Activated T-cell treated with anti-CD3 and anti-CD28 coated beads, Interleukin-2, amount 50 U/mL, for 1 hour (primary cell): Measurements from ENCODE around the gene SLC6A8.

ENCODE experiments used
- DNase-seq: peaks from one replicate; pipeline ENCODE4 v3.0.0-alpha.2; 2020

SLC6A8 gene

DNA sequence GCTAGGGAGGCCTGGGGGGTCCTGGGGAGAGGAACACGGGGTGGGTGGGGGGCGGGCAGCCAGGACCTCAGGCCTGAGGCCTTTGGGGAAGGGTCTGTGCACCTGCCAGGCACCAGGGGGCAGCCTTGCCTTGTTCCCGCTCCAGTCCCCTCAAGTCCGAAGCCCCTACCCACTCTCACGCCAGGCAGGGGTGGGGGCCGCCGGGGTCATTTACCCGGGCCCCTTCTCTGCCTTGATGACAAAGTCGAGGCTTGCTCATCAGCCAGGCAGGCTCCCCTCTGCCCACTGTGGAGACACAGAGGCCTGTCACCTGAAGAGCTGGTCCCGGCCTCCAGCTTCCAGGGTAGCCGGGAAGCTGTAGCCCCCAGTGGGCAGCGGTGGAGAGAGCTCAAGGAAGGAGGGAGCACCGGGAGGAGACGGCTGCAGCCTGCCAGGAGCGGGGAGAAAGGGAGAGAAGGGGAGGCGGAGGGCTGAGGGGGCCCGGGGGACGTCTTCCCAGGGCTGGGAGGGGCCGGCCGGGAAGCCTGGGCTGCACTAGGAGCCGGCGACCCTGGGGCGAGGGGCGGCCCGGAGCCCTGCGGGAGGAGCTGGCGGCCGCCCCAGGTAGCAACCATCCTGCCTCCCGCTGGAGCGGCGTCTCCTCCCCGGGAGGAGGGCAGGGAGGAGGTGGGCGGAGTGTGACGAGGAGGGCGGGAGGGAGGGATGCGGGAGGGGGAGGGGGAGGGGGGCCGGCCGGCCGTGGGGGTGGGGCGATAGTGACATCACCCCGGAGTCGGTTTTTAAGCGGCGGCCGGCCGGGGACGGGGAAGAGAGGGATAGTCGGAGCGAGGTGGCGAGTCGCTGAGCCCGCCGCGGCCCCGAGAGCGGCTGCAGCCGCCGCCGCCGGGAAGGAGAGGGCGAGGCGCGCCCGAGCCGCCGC is at the start of gene SLC6A8:
TSS of gene SLC6A8 (plus strand) at position 806 of the 919 bp plus-strand sequence. CDS start 649 bp downstream, outside the sequence.
- peak; percentile 52 for DNase-seq

DNA sequence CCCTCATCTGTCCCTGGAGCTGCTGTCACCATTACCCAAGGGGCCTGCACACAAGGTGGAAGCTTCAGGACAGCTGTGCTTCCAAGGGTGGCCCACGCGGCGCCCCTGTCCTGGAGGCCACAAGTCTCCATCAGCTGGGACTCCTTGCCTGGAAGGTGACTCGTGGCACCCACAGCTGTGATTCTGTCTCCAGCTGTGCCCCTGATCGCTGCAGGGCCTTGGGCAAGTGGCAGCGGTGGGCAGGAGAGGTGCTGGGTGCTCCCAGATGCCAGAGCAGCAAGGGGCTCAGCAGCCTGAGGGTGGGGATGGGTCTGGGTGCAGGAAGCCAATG is 49.7 kb upstream of the SLC6A8 start:
- DNase-seq, result no peak

DNA sequence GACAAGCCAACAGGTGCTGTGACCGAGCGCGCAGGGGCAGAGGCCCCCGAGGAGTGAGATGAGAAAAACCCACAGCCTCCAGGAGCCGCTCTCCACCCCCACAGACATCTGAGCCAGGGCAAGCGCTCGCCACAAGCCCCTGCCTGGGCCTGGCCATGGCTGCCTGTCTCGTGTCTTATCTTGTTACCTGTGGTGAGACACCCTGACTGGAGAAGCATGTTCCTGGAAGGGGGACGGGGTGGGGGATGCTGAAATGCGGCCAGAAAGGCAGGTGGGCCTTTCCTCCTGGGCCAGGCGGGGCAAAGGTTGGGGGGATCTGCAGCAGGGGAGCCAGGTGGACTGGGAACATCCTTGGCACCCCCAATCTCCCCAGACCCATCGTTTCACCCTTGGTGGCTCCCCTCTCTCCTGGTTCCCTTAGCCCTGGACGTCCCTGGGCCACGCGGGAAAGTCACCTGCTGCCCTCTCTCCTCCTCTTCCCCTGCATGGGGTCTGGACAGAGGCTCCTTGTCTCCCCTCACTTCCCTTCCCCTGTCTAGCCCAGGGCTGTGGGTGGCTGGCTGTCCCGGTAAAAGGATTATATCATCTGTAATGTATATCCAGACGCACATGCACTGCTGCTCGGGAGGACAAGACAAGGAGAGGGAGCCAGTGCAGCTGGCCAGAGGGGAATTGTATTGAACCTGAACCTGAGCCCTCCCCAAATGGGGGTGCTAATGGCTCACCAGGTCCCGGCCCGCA is 49.1 kb upstream of the SLC6A8 start:
- DNase-seq, result no peak

DNA sequence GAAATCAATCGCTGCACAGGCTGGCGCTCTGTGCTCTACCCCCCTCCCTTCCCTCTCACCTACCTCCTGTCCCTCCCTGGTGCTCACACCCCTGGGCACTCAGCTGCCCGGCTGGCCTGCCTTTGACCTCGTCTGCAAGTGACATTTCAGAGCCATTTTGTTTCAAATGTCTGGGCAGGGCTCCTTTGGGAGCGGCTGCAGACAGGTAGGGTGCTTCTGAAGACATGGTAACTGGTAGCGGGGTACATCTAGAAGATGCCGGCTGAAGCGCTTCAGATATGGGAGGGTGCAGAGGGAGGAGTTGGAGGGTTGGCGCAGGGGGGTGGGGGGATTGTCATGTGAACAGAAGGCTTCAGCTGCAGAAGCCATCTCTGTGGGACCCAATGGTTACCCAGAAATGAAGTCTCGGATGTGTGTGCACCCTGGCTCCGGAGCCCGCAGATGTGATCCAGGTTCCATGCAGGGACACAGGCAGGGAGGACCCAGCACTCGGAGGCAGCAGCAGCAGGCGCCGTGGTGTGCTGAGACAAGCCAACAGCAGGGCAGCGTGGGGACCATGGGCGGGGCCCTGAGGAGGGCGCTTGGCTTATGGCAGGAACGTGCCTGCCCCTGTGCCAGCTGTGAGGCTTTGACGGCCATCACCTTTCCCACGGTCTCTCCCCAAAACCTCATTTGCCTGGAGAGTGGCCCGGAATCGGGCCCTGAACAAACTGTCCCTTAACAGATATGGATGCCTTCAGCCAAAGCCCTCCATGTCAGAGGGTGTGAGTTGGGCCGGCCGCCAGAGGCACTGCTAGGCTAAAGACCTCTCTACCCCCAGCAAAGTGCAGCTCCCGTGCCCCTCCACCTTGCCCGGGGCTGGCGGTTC is 48.3 kb upstream of the SLC6A8 start:
- DNase-seq, result no peak

DNA sequence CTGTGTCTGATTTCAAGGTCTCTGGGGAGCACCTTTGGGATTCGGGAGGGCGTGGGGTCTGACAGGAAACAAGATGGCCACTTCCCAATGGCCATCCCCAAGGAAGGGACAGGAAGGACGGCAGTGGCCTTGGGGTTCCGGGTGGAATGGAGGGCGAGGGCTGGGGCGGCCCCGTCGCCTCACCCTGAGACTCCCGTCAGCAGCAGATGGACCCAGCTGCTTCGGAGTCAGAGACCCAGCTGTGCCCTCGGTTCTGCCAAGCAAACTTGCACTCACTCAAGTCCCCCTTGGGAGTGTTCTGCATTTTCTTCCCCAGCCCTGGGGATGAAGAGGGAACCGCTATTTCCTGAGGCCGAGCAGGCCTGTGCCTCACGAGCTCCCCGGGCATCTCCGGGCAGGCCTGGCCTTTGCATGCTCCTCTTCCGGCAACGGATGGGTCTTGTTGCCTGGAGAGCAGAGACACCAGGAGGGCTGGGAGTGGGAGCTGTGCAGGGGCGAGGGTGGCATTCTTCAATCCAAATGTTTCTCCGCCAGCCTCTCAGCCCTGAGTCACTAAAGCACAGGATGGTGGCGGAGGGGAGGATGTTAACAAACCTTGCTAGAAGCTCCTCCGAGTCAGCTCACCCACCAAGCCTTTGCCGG is 47.6 kb upstream of the SLC6A8 start:
- DNase-seq, result no peak

DNA sequence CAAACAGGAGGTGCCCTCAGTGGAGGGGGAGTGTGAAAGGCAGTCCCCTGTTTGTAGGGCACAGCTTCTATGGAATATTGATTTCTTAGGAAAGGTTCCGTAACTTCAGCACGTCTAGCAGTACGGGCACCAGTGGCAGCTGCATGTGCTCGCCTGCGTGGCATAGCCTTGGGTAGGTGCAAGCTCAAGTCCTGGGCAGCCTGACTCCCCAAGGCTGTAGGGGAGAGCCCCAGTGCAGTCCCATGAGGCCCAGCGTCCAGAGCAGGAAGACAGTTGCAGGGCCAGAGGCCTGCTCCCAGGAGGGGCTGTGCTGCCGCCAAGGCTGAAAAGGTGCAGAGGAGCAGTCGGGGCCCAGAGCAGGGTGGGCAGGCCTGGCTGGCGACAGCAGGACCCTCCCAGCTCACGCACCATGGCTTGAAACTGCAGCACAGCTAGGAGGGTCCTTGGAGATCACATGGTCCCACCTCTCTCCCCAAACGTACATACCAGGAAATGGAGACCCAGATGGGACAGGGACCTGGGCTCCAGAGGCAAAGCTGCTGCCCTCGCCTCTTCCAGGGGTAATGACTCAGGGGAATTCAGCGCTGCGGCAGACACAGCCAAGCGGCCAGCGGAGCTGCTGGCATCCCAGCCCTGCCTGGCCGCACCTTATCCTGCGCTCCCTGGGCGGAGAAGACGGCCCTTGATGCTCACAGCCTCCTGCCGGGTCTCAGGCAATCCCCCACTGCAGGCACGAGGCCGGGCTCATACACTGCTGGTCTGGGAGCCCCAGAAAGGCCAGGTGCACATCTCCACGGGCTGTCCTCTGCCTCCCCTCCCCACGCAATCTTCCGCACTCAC is 46.8 kb upstream of the SLC6A8 start:
- no peak for DNase-seq

DNA sequence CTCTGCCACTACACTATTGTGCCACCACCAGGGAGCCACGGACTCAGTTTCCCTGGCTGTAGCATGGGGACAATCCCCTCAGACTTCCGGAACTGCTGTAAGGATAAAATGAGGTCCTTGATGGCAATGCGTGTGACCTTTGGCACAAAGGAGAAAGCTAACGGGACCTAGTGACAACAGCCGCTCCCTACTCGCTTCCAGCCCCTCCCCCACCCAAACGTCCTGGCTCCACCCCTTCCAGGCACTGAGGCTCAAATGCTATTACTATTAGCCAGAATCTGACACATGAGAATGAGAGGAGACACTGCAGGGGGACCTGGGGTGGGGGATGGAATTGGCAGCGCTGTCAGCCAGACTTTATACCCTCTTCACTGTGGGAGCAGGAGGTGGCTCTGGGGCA is 46.1 kb upstream of the SLC6A8 start:
- no peak for DNase-seq

DNA sequence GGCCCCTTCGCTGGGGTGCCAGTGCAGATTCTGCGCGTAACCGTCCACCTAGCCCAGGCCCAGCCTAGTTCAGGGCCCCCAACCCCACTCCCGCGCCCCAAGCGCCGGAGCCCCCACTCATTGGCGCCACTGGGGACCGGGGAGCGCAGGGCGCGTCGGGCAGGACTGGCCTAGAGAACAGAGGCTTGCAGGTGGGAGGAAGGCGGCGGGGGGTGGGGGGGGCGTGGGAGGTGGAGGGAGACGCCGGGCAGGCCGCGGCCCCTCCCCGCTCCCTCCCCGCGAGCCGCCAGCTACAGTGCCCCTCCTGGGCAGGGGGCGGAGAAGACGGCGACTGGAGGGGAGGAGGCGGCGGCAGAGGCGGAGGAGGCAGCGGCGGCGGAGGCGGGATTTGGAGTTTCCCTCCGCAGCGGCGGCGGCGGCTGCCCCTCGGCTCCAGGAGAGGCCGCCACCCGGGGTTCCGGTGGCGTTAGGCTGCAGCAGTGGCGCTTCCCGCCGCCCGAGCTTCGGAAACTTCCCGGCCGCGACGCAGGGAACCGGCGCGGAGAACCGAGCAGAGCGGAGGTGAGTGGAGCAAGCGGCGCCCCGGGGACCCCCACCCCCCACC is 45.6 kb upstream of the SLC6A8 start:
- no peak for DNase-seq

DNA sequence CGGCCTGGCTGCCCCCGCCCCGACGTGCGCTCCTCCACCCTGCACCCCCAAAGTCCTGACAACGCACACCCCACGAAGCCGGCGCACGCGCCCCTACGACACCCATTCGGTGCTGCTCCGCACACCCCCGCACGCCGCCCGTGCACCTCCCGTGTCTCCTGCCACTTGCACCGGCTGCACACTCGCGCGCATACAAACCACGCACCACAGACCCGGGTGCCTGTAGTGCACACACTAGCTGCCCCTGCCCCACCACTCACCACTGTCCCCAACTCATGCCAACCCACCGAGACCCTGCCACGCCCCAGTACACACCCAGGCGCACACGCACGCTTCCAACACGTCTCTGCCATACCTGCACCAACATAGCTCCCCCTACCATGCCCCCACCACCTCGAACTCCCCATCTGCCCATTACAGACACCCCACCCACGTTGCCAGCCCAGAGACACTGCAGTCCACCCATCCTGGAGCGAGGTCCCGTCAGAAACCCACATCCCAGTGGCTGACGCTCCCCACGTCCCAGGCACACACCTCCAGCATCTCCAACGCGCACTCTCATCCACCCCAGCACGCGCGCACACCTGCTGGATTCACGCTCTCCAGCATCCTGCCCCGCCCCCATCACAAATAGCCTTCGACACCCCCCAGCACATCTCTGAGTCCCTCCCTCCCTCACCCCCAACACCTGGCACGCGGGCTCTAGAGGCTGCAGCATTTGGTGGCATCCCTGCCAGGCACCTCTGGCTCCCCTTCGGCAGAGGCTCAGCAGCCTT is 44.9 kb upstream of the SLC6A8 start:
- DNase-seq, result no peak

DNA sequence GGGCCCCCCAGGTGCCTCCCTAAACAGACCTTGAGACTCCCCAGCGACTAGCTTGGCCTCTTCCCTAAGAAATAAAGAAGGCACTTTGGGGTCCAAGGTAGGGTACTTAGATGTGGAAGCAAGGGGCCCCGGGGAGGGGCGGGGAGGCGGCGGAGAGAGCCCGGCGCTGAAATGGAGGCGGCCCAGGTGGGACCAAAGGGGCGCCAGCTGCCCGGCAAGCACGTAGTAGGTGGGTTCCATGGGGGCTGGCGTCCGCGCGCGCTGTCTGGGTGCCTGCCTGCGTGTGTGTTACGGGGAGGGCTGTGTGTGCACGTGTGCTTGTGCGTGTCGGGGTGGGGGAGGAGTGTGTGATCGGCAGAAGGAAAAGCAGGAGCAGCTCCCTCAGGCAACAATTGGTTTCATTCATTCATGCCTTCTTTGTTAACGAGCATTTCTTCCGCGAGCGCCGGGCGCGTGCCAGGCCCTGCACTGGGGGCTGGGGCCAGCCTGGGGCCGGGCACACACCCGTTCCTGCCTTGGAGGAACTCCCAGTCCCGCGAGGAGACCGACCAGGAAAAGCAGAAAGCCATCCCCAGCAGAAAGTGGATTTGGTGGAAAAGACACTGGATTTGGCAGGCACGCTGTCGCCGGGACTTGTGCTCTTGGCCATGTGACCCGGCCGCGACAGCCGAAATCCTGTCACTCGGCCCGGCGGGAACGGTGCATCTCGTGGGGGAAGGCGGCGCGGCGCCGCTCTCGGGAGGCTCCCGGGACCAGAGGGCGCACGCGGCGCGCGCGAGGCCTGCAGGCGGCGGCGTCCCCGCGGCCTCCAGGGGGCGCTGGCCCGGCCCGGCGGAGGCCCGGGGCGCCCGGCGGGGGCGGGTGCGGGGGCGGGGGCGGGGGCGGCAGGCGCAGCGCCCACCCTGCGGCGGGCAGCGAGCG is 44.0 kb upstream of the SLC6A8 start:
- DNase-seq, result no peak

DNA sequence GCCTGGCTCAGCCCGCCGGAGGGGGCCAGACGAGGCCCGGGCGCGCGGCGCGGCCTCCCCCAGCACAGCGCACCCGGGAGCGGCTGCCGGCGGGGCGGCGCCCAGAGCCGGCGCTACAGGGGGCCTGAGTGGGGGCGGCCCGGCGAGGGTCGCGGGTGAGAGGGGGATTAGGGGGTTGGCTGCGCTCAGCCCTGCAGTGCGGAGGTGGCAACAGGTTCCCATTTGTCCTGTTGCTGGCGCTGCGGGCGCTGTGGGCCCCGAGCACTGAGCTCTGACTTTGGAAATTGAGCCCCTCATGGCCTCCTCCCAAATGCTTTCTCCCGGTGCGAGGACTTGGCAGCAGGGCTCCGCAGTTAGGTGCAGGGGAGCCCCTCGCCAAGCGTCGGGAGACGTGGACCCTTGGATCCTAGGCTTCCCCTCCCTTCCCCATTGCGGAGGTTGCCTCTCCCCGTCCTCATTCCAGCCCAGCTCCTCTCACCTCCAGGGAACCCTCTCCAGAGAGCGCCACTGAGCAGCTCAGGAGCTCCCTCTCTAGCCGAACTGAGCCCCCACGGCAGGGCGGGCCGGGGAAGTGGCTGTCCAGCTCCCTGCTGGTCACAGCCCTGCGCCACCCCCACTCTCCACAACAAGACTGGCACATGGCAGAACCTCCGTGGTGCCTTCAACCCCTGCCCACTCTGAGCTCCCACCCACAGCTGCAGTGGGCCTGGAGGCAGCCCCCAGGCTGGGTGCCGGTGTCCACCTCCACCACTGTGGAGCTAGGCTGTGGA is 43.2 kb upstream of the SLC6A8 start:
- DNase-seq, result no peak

DNA sequence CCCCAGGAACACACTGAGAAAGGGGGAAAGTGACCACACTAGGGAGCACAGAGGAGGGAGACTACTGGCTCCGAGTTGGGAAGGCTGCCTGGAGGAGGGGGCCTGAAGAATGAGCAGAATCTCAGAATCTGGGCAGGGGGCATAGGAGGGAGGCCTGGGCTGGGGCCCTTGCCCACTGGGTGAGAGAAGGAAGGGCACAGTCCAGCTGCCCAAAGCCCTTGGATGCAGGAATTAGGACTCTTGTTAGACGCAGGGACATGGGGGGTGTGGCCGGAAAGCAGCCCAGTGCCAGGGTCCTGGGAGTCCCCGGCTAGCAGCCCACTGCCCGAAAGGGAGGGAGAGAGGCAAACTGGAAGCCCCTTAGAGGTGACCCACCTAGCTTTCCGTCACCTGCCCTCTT is 42.6 kb upstream of the SLC6A8 start:
- no peak for DNase-seq

DNA sequence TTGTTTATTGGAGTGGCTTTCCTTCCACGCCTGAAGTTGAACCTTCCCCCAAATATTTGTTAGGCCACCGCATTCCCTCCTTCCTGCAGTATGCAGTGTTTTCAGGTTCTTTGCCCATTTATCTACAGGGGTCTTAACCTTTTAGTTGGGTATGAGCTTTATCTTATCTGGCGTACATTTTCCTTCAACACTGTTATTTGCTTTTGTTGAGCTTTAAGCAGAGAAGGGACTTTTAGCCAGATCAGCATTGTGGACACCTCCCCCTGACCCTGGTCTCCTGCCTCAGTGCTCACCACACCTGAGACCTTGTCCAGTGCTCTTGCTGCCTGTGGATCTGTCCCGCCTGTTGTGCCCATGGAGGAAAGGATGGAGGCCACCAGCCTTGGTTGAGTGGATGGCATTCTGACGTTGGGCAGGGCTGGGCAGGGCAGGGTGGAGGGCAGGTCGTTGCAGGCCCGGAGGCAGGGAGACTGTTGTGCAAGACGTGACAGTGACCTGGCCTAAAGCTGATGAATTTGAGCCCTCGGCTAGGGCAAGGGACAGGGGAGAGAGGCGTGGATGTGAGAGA is 41.7 kb upstream of the SLC6A8 start:
- DNase-seq, result peak; percentile 10

DNA sequence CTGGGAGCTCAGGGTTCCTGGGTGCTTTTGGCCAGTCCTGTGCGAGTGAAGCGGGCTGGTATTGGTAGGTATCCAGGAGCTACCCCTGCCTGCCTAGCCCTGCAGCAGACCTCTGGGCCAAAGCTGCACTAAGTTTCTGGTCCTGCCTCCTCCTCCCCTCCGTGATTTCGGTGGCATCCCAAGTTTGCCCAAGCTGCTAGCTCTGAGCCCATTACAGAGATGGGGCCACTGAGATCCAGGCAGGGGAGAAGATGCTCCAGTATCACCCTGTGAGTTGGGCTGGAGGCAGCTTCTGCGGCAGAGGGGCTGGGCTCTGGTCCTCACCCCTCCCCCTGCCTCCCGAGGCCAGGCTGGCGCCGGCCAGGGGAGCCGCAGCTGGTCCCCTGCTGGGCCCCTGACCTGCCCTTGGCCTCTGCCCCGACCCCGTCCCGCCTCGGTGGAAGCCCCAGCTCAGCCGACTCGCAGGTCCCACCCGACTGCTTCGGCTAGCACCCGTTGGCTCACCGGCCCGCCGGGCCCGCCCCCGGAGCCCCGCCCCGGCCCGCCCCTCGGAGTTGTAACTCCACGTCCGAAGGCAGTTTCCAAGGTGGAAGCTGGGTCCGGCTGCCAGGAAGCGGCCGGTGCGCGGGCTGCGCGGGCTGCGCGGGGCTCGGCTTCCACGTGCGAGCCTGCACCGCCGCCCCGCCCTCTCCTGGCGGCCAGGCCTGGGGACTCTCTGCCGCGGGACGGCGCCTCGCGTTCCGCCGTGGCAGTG is 40.9 kb upstream of the SLC6A8 start, which contains the start of gene DUSP9:
TSS of gene DUSP9 (plus strand) at position 584 of the 754 bp plus-strand sequence. CDS start 751 bp downstream, outside the sequence.
- DNase-seq, result peak; percentile 34

DNA sequence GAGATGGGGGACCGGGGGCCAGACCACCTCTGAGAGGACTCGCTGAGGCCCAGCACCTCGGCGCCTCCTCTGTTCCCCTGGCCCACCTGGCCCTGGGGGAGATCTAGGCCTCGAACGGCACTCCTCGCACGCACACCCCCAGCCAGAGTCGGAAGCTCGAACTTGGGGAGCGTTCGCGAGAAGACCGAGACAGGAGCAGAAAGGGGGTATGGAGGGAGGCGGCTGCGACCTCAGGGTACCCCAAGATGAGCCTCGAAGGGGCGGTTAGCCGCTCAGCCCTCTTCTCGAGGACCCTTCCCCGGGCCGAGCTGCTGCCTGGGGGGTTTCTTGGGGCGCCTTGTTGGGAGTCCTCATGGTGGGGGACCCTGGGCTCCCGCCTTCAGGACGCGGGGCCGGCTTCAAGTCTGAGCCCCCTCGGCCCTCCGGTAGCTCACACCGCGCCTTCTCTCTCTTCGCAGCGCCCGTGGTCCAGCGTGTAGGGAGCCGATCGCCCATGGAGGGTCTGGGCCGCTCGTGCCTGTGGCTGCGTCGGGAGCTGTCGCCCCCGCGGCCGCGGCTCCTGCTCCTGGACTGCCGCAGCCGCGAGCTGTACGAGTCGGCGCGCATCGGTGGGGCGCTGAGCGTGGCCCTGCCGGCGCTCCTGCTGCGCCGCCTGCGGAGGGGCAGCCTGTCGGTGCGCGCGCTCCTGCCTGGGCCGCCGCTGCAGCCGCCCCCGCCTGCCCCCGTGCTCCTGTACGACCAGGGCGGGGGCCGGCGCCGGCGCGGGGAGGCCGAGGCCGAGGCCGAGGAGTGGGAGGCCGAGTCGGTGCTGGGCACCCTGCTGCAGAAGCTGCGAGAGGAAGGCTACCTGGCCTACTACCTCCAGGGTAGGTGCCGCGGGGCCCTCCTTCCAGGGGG is 40.0 kb upstream of the SLC6A8 start:
- peak; percentile 26 for DNase-seq
